HG03571 (cell line): ENCODE measurements around the gene CPXM2.
A peak's percentile ranks its signal among the peaks of the same experiment; 100 is the strongest.

Experiments
- ATAC-seq: cut with Tn5 transposase; IDR thresholded peaks from one replicate; pipeline ENCODE4 v1.9.1; 2021; ENCODE audit not compliant: unreplicated experiment

CPXM2 gene

DNA sequence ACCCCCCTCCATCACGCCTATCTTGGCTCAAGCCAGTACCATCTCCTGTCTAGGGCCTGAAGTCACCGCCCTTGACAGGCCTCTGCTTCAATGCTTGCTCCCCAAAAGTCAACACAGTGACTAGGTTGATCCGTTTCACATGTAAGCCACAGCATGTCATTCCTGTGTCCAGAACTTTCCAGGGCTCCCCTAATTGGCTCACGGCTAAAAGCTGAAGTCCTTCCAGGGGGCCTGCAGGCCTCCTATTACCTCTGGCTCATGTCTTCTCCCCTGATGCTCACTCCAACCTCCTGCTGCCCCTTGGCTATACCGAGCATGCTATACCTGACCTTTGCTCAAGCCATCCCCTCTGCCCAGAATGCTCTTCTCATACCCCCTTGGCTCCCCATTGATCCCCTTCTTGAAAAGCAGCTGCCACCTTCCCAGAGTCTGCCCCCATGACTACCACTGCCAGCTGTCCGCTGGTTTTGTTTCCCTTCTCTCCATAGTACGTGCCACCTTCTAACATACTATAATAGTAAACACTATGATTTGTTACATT lies 39.1 kb downstream of the CPXM2 start:
- ATAC-seq: no peak

DNA sequence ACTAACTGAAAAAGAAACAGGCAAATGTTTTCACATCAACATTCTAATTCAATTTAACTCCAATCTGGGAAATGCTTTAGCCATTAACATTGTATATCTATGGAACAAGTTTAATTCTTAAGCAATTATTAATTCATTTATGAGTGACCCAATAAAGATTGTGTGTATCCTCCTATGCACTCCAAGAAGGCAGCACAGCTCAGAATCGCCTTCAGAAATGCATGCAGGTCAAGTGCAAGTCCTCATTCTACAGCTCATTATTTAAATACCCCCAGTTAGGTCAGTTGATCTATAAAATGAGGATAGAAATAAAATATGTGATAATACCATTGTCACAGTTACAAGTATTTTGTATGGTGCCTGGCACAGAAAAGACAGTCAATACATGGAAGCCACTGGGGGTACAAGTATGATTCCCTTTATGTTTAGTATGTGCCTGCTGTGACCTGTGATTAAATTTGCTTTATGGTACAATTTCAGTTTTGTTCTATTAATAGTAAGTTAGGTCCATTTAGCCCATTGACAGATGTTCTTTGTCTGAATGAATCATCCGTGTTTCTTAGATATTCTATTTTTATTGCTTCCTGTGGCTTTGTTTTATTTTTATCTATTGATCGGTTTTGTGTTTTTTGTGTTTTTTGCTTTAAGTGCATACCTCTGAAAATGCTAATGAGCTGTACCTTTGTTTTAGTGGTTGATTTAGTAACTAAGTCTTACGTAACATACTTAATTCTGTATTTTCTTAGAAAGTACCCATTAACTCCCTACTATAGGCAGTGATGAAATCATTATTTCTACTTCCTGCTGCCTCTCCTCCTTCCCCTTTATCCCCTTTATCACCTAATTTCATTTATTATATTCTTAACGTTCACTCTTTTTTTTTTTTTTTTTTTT lies 42.8 kb downstream of the CPXM2 start:
- ATAC-seq: peak; percentile 70

DNA sequence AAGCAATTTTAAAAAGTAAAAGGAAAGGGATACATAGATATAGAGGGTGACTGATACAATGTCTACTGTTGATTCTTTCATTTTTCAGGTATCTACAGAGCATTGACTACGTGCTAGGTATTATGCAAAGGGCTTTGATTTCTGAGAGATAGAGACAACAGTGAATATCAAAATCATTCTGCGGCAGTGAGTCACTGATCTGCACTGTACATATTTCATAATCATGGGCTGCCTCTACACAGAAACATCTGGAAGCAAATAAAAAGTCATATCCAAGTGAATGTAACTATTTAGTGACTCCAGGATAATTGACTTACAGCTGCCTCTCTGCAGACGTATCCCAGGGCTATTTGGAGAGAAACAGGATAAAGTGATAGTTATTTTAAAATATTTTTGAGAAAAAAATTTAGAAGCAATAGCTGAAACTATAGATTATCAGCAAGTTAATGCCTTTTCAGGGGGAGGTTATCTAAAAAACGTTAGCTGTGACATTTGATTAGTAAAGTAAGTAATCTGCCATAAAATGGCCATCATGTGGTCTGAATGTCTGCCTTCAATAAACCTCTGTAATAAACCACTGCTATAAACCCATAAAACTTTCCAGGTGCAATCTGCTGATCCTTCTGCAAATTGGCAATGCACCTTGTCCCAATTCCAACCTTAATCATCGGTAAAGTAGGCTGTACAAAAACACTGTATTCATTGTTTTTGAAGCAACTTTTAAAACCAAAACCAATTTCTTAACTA lies 43.7 kb downstream of the CPXM2 start:
- ATAC-seq: no peak

DNA sequence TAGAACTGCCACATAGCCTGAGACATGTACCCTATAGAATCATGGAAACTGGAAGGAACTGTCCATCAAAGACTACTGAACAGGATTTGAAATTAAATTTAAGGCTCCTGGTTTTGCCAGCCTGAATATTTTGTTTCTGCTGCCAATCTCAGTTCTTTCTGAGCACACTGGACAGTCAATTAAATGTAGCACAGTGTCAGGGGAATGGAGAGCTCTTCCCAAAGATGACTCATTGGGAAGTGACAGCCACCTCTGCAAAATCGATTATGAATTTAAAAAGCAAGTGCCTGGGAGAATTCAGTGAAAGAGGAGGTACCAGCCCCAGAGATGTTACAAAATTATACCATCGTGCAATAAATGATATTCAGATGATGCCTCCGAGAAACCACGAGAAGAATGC lies 47.8 kb downstream of the CPXM2 start:
- ATAC-seq: no peak

DNA sequence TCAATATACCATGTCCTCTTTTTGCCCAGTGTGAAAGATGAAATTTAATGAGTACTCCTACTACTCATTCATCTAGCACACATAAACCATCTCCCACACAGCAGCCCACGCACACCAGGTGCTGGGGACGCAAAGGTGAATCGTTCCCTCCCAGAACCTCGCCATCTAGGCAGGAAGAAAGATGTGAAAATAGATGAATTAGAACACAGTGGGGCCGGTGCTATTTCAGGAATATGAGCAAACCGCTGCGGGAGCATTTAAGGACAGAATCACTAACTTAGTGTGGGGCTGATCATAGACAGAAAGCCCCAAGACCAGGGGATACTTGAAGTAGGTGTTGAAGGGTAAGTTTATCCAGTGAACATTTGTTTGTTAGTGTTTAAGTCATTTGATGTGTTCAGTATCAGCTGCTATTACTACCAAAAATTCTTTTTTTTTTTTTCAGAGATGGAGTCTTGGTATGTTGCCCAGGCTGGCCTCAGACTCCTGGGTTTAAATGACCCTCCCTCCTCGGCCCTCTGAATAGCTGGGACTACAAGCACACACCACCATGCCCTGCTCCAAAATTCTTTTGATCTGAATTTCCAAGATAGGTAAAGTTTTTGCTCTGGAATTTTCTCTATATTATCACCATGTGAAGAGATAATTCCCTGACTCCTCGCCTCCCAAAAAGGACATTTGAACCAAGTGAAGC lies 48.8 kb downstream of the CPXM2 start:
- ATAC-seq: no peak

DNA sequence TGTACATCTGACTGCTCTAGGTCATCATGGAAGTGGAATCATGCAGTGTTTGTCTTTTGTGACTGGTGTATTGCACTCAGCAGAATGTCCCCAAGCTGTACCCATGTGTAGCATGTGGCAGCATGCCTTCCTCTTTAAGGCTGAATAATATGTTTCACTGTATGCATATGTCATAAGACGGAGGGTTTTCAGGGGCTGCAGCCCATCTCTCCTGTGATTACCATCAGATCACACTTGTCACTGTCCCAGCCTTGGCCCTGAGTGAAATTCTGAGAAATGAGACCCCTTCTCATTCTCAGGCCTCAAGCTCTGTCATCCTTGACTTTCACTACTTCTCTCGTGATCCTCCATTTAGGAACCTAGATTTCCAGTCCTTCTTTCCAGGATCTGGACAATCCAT lies 50.0 kb downstream of the CPXM2 start:
- no peak for ATAC-seq

DNA sequence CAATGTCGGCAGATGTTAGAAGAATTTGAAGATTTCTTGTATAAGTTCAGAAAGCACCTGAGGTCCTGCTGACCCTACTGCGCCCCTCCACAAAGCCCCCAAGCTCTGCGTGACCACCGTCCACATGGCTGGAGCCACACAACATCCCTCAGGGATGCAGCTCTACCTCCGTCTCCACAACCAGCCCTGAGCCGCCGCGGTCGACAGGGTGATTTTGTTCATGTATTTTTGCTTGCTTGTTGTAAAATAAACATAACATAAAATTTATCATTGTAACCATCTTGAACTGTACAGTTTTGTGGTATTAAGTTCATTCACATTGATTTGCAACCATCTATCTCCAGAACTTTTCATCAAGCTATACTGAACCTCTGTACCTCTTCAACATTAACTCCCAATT lies 50.5 kb downstream of the CPXM2 start:
- no peak for ATAC-seq

DNA sequence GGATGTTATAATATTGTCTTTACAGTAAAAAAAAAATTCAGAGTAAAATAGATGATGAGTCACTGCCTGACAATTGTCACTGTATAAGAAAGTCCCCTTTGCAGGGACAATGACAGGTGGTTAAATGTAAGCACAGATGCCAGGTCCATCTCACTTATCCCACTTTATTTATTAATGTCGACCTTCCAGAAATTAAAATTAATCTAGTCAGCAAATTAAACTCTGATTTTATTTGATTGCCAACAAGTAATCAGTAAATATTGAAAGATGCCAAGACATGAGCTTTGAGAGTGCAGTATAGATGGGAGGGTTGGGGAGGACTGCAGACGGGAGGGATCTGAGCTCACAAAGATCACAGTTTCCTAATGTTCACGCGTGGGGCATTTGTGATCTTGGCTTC lies 50.9 kb downstream of the CPXM2 start:
- ATAC-seq: no peak

DNA sequence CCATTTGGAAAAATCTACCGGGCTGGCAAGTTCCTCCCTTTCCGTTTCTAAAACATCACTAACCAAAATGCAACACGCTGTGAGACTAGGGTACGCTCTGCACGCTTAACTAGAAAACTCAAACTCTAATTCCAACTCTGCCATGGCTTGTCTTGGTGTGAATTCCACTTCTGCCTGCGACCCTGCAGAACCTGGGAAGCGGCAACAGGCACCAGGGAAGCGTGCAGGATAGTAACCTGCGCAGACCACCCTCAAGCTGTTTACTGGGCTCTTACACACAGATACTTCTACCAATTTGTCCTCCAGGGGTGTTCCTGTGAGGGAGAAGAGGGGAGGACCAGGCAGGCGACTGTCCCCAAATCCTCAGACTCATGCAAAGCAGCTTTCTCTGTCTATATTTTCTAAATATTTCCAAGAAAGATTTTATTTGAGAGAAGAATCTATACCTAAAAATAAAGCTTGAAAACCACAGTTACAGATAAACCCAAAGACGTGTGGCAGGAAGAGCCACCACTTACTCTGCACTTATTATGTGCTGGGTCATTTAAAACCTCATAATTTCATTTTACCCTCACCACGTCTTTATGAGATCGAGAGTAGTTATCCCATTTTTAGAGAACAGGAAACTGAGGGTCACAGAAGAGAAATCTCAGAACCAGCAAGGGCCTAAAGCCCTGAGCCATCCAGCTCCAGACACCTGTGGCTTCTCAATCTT lies 52.9 kb downstream of the CPXM2 start:
- no peak for ATAC-seq

DNA sequence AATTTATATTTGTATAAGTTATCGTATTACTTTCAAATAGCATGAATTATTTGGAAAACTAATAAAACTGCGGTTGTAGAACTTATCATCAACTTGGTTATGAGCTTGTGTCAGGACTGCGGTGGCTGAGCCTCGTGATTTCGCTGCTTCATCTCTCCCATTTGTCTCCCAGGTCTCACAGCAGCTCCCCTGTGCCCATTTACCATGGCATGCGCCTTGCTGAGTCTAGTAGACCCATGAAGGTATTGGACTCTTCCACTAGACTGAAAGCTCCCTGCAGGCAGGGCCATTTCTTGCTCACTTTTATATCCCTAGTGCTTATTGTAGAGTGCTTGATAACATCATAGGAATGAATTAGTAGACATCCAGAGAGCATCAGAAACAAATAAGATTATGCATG lies 53.9 kb downstream of the CPXM2 start:
- no peak for ATAC-seq

DNA sequence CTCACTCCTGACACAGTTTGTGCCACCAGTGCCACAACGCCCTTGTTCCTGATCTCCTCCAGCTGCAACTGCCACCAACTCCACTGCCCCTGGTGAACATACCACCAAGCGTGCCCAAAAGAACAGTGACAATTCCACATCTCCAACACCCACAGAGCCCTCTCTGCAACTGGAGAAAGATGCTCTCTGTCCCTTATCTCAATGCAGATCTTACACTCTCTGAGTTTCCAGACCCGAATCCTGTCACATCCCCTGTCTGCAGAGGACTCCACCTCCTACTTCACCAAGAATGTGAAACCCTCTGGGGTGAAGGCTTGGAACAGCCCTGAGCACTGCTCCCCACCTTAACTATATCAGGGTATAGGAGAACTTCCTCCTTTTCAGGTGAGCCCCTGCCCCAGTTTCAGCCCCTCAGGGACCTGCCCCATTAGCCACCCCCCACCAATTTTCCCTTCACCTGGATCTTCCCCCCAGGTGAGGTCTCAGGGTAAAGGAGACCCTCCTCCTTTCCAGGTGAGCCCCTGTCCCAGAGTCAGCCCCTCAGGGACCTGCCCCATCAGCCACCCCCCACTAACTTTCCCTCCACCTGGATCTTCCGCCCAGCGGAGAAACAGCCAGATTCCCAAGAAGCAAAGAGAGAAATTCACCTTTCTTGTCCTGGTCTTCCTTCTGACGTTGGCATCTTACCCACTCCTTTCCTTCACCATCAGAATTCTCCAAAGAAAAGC lies 55.0 kb downstream of the CPXM2 start:
- ATAC-seq: no peak

DNA sequence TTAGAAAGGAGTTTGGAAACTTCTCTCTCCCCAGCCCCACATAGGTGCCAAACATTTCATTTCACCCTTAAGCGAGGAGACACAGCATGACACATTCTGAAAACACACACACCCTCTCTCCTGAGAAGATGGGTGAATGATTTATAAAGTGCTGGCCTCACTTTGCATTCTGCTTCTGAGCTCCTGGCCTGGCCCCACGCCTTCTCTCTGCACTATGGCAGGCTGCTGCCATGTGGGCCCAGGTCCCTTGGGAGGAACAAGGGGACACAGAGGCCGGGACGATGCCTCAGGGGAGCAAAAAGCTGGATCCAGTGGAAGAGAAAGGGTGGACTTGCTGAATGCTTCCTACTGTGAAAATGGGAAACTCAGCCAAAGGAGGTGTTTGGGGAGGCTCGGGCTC lies 56.0 kb downstream of the CPXM2 start:
- peak; percentile 91 for ATAC-seq

DNA sequence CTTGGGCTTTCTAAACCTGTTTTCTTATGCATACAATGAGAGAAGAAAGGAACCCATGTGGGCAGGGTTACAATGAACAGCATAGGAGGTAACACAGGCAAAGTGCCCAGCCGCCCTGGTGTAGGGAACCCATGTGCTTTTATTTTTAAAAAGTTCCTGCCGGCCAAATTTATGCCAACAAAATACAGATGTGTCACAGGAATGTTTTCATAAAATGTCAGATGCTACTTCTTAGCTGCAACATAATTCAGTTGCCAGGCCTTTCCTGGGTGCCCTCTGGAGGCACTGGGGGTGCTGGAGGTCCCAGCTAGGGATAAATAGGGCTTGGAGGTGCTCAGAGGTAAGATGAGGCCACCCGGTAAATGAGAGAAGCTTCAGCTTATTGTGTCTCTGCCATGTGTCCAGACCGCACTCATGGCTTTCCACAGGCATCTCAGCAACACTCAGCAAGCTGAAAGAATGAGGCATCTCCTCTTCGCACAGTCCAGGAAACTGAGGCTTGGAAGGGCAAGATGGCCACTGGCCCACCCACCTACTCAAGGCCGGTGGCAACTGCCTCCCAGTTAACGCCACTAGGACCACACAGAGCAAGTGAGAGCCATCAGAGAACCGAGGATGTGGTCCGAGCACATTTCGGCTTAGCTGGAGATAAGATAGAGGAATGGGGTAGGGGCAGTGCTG lies 58.3 kb downstream of the CPXM2 start:
- no peak for ATAC-seq

DNA sequence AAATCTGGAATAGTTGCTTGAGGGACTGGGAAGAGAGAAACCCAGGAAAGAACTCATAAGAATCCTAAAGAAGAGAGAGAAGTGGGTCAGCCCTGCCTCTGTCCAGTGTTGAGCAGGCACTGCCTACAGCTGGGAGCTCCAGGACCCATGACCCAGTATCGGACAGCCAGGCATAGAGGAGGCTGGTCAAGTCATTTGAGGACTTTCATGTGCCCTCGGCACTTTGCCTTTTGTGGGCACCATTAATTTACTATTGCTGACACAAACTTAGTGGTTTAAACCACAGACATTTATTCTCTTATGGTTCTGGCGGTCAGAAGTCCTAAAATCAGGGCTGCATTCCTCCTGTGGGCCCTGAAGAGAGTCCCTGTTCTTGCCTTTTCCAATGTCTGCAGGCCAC lies 60.3 kb downstream of the CPXM2 start:
- ATAC-seq: no peak

DNA sequence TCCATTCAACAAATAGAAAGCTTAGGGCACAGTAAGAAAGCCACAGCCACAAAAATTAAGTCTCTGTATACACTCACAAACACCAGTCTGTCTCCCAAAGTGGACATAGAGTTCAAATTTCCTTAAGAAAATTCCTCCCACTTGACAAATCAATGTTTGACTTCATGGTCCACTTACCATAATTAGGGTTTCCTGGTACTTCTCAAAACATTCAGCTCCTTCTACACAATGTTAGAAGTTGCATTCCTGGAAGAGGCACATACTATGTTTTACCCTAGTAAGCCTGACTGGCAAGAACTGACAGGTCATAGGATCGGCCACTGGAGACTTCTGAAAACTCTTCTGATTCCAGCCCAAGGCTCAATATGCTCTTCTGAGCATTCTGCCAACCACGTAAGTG lies 70.5 kb downstream of the CPXM2 start:
- no peak for ATAC-seq

DNA sequence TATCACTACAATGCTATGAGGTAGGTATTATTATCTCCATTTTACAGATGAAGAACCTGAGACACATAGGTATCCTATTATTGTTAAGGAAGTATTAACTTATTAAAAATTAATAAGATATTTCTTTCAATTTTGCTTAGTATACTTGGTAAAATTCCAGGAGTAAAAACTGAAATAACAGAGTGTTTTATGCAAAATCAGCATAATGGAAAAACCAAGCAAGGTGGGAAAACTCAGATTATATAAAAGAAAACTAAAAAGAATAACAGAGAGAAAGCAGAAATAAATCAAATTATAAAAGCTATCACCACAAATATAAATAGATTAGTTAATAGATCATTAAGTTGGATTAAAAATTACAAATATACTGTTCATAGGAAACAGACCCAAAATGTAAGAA lies 82.0 kb downstream of the CPXM2 start:
- no peak for ATAC-seq

DNA sequence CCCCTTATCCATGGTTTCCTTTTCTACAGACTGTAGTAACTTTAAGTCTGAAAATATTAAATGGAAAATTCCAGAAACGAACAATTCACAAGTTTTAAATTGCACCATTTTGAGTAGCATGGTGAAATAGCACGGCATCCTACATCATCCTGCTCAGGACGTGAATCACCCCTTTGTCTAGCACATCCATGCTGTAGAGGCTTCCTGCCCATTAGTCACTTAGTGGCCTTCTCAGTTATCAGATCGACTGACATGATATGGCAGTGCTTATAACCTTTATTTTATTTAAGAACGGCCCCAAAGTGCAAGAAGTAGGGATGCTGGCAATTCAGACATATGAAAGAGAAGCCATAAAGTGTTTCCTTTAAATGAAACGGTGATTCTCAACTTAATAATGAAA lies 82.7 kb downstream of the CPXM2 start:
- no peak for ATAC-seq

DNA sequence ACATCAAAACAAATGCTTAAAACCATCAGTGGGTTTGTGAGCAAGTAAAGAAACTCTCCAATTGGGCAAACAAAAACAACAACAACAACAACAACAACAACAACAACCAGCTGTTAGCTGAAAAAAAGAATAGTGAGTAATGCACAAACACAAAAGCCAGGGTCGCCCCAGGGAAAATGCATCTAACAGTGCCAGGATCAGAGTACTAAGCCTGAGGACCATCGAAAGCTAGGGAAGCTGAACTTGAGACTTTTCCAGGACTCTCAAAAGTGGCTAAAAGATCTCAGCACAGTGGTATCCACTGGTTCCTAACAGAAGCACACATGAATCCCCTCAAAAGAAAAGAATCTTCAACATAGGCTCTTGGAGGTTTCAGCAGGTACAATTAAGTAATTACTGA lies 83.3 kb downstream of the CPXM2 start:
- no peak for ATAC-seq

DNA sequence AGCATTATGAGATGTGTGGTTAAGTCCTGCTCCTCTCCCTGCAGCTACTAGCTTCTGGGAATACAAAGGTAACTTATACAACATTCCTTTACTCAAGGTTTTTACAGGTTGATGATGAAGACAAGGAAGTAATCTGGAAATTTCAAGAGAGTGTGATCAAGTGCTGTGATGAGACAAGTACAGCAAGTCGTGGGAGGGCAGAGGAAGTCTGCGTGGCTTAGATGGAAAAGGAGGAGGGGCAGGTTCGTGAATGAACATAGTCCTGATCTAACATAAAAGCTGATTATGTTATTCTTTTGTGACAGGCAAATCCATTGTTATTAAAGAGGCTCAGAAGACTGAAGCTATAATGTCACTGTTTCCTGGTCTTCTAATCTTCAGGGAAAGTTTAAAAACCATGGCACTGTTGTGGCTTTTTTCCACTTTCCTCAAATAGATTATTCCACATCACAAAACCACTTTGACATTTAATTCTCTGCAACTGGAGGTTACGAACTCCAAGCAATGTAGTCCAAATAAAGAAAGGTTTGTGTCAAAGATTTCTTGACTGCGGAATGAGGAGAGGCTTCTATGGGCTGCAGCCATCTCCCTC lies 84.1 kb downstream of the CPXM2 start:
- ATAC-seq: no peak
